Measurements from ENCODE around the gene USP6. TPM values are rescaled to one million over a fixed set of nuclear protein-coding genes. Genes with fewer than 3 reads are reported as not detected.
"Not testable (repeated sequence)": the region's sequence is repeated elsewhere in the genome, so short reads cannot be mapped to it uniquely, and the experiment has no call there.

USP6 gene
- polyA plus RNA-seq, 1 donor from 2014 or later = 0.05 TPM

- Mint-ChIP-seq H3K27me3 (no peaks in the 10 kb centered on the region), H3K27ac (no peak overlapping the region), H3K4me1 (peaks cover 0 to 4% (median 0%) of the 10 kb centered on the region in 3 donors), H3K4me3 (no peak overlapping the region), H3K9me3 (peaks cover 12 to 50% (median 38%) of the 10 kb centered on the region in 3 donors), H3K36me3 (peaks cover 24% of the 10 kb centered on the region)
These were observed 67.6 kb downstream of the USP6 start for GRCh38 chr17:5183410-5183793.

- Mint-ChIP-seq H3K27ac (no peak overlapping the region), H3K4me3 (peak overlapping the region in 1 of 4 donors; percentile 5), H3K4me1 (peaks cover 0 to 4% (median 0%) of the 10 kb centered on the region in 3 donors), H3K36me3 (peaks cover 24% of the 10 kb centered on the region), H3K9me3 (peaks cover 13 to 46% (median 34%) of the 10 kb centered on the region in 3 donors), H3K27me3 (no peaks in the 10 kb centered on the region)
These were observed 68.5 kb downstream of the USP6 start for GRCh38 chr17:5184288-5184687.

GRCh38 chr17:5191541-5192417, 75.9 kb downstream of the USP6 start, which contains the start of gene ZNF594:
Gene ZNF594, minus strand, starts transcription at chr17:5191868. Its CDS starts 7,612 bp downstream, at chr17:5184256.
- H3K4me1 Mint-ChIP-seq = peaks cover 15 to 22% (median 18%) of the 10 kb centered on the region in 3 donors
- H3K27me3 Mint-ChIP-seq = no peaks in the 10 kb centered on the region
- peaks cover 6 to 13% (median 7%) of the 10 kb centered on the region in 3 donors for H3K9me3 Mint-ChIP-seq

GRCh38 chr17:5194346-5194745, 78.5 kb downstream of the USP6 start:
- no peaks in the 10 kb centered on the region for H3K27me3 Mint-ChIP-seq
- H3K27ac Mint-ChIP-seq = peak overlapping the region in 1 of 3 donors; percentile 46
- peaks cover 0 to 5% (median 0%) of the 10 kb centered on the region in 3 donors for H3K9me3 Mint-ChIP-seq
- H3K4me1 Mint-ChIP-seq = peaks cover 27 to 36% (median 29%) of the 10 kb centered on the region in 3 donors
- peak overlapping the region in 2 of 4 donors; percentile 27 to 55 for H3K4me3 Mint-ChIP-seq
- H3K36me3 Mint-ChIP-seq = peaks cover 2% of the 10 kb centered on the region

More at GRCh38 chr17:5191541-5192417, 75.9 kb downstream of the USP6 start, which contains the start of gene ZNF594:
- Mint-ChIP-seq H3K4me3 (peak within 1 kb of the TSS; percentile 91 to 98 (median 94)), H3K36me3 (peaks cover 12% of the 10 kb centered on the region), H3K27ac (peak within 1 kb of the TSS; percentile 93 to 96 (median 96))

- no peaks in the 10 kb centered on the region for H3K27me3 Mint-ChIP-seq
- peaks cover 28 to 37% (median 36%) of the 10 kb centered on the region in 3 donors for H3K4me1 Mint-ChIP-seq
- H3K9me3 Mint-ChIP-seq = no peaks in the 10 kb centered on the region
- peak overlapping the region; percentile 23 to 90 (median 66) for H3K27ac Mint-ChIP-seq
- H3K4me3 Mint-ChIP-seq = peak overlapping the region in 3 of 4 donors; percentile 81 to 87 (median 82)
- H3K36me3 Mint-ChIP-seq = peaks cover 8% of the 10 kb centered on the region
These were observed 82.6 kb downstream of the USP6 start for GRCh38 chr17:5198472-5198871.

- no peaks in the 10 kb centered on the region for H3K27me3 Mint-ChIP-seq
- H3K9me3 Mint-ChIP-seq = peaks cover 0 to 3% (median 2%) of the 10 kb centered on the region in 3 donors
- peak overlapping the region; percentile 55 to 88 (median 81) for H3K27ac Mint-ChIP-seq
- peak overlapping the region in 3 of 4 donors; percentile 67 to 77 (median 76) for H3K4me3 Mint-ChIP-seq
- H3K36me3 Mint-ChIP-seq = peaks cover 15% of the 10 kb centered on the region
- H3K4me1 Mint-ChIP-seq = peaks cover 28 to 44% (median 42%) of the 10 kb centered on the region in 3 donors
These were observed 84.5 kb downstream of the USP6 start for GRCh38 chr17:5200360-5200759.

GRCh38 chr17:5201011-5201410, 85.2 kb downstream of the USP6 start:
- Mint-ChIP-seq H3K27me3 (no peaks in the 10 kb centered on the region), H3K27ac (peak overlapping the region; percentile 55 to 88 (median 81)), H3K9me3 (peaks cover 0 to 3% (median 2%) of the 10 kb centered on the region in 3 donors), H3K36me3 (peaks cover 15% of the 10 kb centered on the region), H3K4me3 (peak overlapping the region in 2 of 4 donors; percentile 76 to 77), H3K4me1 (peaks cover 28 to 45% (median 42%) of the 10 kb centered on the region in 3 donors)

- H3K4me3 Mint-ChIP-seq = peak overlapping the region in 1 of 4 donors; percentile 9
These were observed 87.5 kb downstream of the USP6 start for GRCh38 chr17:5203178-5203907.

GRCh38 chr17:5203908-5204294, 88.1 kb downstream of the USP6 start:
- peaks cover 34 to 50% (median 42%) of the 10 kb centered on the region in 3 donors for H3K4me1 Mint-ChIP-seq
- peak overlapping the region in 1 of 4 donors; percentile 31 for H3K4me3 Mint-ChIP-seq
- peaks cover 0 to 3% (median 2%) of the 10 kb centered on the region in 3 donors for H3K9me3 Mint-ChIP-seq
- peak overlapping the region; percentile 62 to 90 (median 66) for H3K27ac Mint-ChIP-seq
- peaks cover 26% of the 10 kb centered on the region for H3K36me3 Mint-ChIP-seq
- no peaks in the 10 kb centered on the region for H3K27me3 Mint-ChIP-seq

More at GRCh38 chr17:5203178-5203907, 87.5 kb downstream of the USP6 start:
- Mint-ChIP-seq H3K36me3 (peaks cover 23% of the 10 kb centered on the region), H3K27me3 (no peaks in the 10 kb centered on the region), H3K9me3 (peaks cover 0 to 3% (median 2%) of the 10 kb centered on the region in 3 donors), H3K27ac (peak overlapping the region in 2 of 3 donors; percentile 66 to 90), H3K4me1 (peaks cover 33 to 50% (median 42%) of the 10 kb centered on the region in 3 donors)

GRCh38 chr17:5209396-5209795, 93.6 kb downstream of the USP6 start:
- Mint-ChIP-seq H3K4me1 (peaks cover 57 to 61% (median 57%) of the 10 kb centered on the region in 3 donors), H3K4me3 (peak overlapping the region in 2 of 4 donors; percentile 5 to 92), H3K27me3 (no peaks in the 10 kb centered on the region), H3K9me3 (no peaks in the 10 kb centered on the region), H3K27ac (peak overlapping the region; percentile 88 to 94 (median 90)), H3K36me3 (peaks cover 20% of the 10 kb centered on the region)

GRCh38 chr17:5210091-5210490, 94.3 kb downstream of the USP6 start:
- Mint-ChIP-seq H3K4me3 (peak overlapping the region; percentile 41 to 92 (median 70)), H3K27ac (peak overlapping the region; percentile 88 to 94 (median 90)), H3K4me1 (peaks cover 61% of the 10 kb centered on the region in 3 donors), H3K27me3 (no peaks in the 10 kb centered on the region), H3K36me3 (peaks cover 23% of the 10 kb centered on the region), H3K9me3 (no peaks in the 10 kb centered on the region)

GRCh38 chr17:5210614-5211252, 94.9 kb downstream of the USP6 start:
- Mint-ChIP-seq H3K36me3 (peaks cover 23% of the 10 kb centered on the region), H3K4me3 (peak overlapping the region in 3 of 4 donors; percentile 50 to 92 (median 89)), H3K9me3 (no peaks in the 10 kb centered on the region), H3K27ac (peak overlapping the region; percentile 88 to 94 (median 90)), H3K4me1 (peaks cover 61 to 62% (median 61%) of the 10 kb centered on the region in 3 donors), H3K27me3 (no peaks in the 10 kb centered on the region)

- H3K36me3 Mint-ChIP-seq = peaks cover 23% of the 10 kb centered on the region
- H3K4me3 Mint-ChIP-seq = peak overlapping the region; percentile 30 to 92 (median 70)
- peak overlapping the region; percentile 88 to 94 (median 90) for H3K27ac Mint-ChIP-seq
- no peaks in the 10 kb centered on the region for H3K9me3 Mint-ChIP-seq
- H3K27me3 Mint-ChIP-seq = no peaks in the 10 kb centered on the region
- peaks cover 55 to 65% (median 65%) of the 10 kb centered on the region in 3 donors for H3K4me1 Mint-ChIP-seq
These were observed 95.6 kb downstream of the USP6 start for GRCh38 chr17:5211458-5211857.

GRCh38 chr17:5217562-5217961, 101.7 kb downstream of the USP6 start:
- H3K9me3 Mint-ChIP-seq, H3K27me3 Mint-ChIP-seq, H3K4me3 Mint-ChIP-seq: not testable (repeated sequence)
- Mint-ChIP-seq H3K27ac (peak overlapping the region in 1 of 3 donors; percentile 55), H3K36me3 (peaks cover 14% of the 10 kb centered on the region), H3K4me1 (peaks cover 32 to 38% (median 37%) of the 10 kb centered on the region in 3 donors)
